Stimulated activated CD4-positive, alpha-beta T cell treated with anti-CD3 and anti-CD28 coated beads, Interleukin-4, amount 100 ng/mL, for 4 hours (primary cell): Measurements from ENCODE around the gene NF1.
A peak's percentile ranks its signal among the peaks of the same experiment; 100 is the strongest.
"Not testable (repeated sequence)": the region's sequence is repeated elsewhere in the genome, so short reads cannot be mapped to it uniquely, and the experiment has no call there.

Experiments used
- DNase-seq, 2 experiments: peaks; one replicate each; pipeline ENCODE4 v3.0.0-alpha.2; 2020

NF1 gene

DNA sequence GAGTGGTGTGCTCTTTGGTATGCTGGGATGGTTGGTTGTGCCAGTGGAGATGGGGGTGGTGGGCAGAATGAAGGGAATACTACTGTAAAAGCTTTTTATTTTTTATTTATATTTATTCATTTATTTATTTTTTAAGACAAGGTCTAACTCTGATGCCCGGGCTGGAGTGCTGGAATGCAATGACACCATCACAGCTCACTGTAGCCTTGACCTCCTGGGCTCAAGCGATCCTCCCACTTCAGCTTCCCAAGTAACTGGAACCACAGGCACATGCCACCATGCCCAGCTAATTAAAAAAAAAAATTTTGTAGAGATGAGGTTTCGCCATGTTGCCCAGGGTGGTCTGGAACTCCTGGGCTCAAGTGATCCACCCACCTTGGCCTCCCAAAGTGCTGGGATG, 4.1 kb upstream of the NF1 start:
- not testable (repeated sequence) for DNase-seq

DNA sequence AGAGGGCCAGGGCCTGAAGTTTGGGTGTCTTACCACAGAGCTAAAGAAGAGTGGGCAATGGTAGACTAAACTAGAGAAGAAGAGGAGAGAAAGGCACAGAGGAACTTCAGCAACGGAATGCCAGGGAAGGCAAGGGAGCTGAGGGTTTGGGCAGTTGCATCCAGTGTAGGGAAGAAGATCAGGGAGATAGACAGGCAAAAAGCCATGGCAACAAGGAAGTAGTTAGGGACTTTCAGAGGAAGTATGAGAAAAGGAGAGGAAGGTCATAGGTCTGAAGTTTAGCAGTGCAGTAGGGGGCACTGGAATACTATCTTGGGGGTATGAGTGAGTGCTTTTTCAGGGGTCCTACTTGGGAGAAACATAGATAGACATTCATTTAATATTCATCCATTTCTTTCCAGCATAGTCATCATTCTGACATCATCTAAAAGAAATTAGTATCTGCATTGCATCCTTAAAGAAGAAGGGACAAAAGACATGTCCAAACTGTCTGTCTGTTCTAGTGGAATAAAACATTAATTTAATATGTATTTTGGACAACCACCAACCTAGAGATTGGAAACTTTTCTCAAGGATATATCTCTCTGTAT, 2.2 kb upstream of the NF1 start:
- DNase-seq = no peak

GRCh38 chr17:31093866-31094599, 744 bp upstream of the NF1 start:
- DNase-seq = no peak

- peak; percentile 2 to 25 for DNase-seq
These were observed 694 bp downstream of the NF1 start for GRCh38 chr17:31095236-31096105.

- DNase-seq = no peak
These were observed 1.3 kb downstream of the NF1 start for GRCh38 chr17:31096106-31096436.

DNA sequence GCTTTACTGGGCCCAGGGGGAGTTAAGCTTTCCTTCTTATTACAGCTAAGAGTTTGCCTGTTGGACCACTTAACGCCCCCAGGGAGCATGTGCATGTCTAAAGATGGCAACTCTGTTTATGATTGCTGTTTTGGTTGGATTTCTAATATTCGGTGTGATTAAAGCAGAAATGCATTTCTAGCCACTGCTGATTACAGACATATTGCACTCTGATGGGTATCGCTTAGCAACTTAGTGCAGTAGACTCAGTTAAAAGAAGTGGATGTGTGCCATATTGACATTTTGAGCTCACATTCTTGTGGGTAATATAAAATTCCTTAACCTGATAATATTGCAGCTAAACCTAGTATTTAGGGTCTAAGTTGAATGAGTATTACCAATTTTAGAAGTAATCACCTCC, 4.2 kb downstream of the NF1 start:
- no peak for DNase-seq

- no peak for DNase-seq
These were observed 6.2 kb downstream of the NF1 start for GRCh38 chr17:31100840-31101459.

GRCh38 chr17:31101943-31102342, 7.2 kb downstream of the NF1 start:
- DNase-seq = no peak

DNA sequence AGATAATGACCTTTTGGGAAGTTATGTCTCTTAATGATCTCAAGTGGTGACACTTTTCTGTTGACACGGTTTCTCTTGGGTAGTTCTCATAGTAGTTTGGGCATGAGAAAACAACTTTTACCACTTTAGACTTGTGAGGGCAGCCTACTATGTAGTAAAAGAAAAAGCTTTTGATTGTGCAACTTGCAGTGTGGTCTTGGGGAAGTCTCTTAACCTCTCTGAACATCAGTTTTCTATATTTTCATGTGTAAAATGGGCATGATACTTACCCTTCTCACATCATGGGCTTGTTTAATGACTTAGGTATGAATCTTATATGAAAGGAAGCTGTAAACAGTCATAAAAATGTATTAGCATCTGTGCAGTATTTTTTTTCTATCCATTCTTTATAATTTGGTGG, 11.2 kb downstream of the NF1 start:
- DNase-seq = no peak

DNA sequence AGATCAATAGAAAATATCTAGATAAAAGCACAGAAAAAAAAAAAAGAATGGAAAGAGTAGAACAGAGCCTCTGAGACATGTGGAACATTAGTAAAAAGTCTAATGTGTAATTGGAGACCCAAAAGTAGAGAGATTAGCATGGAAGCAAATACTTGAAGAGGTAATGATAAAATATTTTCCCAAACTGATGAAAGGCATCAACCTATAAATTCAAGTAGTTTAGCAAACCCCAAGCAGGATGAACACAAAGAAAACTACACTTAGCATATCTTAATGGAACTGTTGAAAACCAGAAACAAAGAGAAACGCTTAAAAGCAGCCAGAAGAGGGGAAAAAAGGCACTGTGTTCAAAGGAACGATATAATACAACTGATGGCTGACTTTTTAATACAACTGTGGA, 16.4 kb downstream of the NF1 start:
- DNase-seq = no peak

- DNase-seq = no peak
These were observed 17.4 kb downstream of the NF1 start for GRCh38 chr17:31112001-31112661.

DNA sequence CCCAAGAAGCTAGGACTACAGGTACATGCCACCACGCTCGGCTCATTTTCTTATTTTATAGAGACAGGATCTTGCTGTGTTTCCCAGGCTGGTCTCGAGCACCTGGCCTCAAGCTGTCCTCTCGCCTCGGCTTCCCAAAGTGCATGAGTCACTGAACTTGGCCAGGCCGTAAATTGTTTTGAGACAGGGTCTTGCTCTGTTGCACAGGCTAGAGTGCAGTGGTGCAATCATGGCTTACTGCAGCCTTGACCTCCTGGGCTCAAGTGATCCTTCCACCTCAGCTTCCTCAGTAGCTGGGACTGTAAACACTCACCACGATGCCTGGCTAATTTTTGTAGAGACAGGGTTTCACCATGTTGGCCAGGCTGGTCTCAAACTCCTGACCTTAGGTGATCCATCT, 18.6 kb downstream of the NF1 start:
- not testable (repeated sequence) for DNase-seq

- DNase-seq = no peak
These were observed 19.2 kb downstream of the NF1 start for GRCh38 chr17:31113939-31114338.

- no peak for DNase-seq
These were observed 20.3 kb downstream of the NF1 start for GRCh38 chr17:31114956-31115555.

DNA sequence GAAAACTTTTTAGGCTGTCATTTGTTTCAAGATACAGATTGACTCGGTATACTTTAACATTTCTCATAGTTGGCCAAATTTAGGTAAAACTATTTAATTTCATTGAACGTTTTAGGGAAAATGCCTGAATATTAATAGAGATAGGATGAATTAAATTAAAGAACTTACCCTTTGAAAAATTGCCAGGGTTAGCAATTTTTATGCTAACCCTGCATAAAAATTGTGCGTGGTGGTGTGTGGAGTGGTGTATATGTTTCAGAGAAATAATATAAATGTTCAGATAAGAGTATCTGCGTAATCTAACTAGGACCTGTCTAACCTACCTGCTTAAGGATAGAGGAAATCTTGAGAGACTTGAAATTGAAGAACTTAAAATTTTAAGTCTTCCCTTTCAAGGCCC, 21.4 kb downstream of the NF1 start:
- DNase-seq = no peak

GRCh38 chr17:31122746-31123145, 28.0 kb downstream of the NF1 start:
- DNase-seq = no peak

DNA sequence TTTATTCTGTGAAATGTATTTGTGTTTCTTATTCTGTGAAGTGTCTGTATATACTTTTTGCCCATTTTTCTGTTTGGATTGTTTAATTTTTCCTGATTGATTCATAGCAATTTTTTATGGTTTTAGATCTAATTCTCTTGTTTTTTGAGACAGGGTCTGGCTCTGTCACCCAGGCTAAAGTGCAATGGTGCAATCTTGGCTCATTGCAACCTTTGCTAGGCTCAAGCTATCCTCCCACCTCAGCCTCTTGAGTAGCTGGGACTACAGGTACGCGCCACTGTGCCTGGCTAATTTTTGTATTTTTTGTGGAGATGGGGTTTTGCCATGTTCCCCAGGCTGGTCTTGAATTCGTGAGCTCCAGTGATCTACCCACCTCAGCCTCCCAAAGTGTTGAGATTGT, 31.5 kb downstream of the NF1 start:
- DNase-seq = no peak

DNA sequence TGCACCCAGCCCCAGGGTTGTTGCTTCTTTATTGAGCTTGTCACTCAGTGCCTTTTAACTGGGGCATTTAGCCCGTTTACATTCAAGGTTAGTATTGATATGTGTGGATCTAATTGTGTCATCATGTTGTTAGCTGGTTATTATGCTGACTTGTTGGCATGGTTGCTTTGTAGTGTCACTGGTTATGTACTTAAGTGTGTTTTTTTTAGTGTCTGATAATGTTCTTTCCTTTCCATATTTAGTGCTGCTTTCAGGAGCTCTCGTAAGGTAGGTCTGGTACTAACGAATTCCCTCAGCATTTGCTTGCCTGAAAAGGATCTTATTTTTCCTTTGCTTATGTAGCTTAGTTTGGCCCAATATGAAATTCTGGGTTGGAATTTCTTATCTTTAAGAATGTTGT, 33.5 kb downstream of the NF1 start:
- DNase-seq = no peak

- no peak for DNase-seq
These were observed 35.8 kb downstream of the NF1 start for GRCh38 chr17:31130286-31131224.

GRCh38 chr17:31131299-31131698, 36.5 kb downstream of the NF1 start:
- no peak for DNase-seq

- DNase-seq = no peak
These were observed 38.2 kb downstream of the NF1 start for GRCh38 chr17:31132977-31133376.
